ENCODE results near the gene MUC4. TPM values are rescaled to one million over a fixed set of nuclear protein-coding genes. Genes with fewer than 3 reads are reported as not detected.
"Not testable (repeated sequence)": the region's sequence is repeated elsewhere in the genome, so short reads cannot be mapped to it uniquely, and the experiment has no call there.

MUC4 gene
- total RNA-seq, 4 donors from 2014 or later = 0.26 to 1.0 (median 0.30) TPM

GRCh38 chr3:195825857-195826804, 14.4 kb upstream of the MUC4 start:
- Histone ChIP-seq H3K4me1 (no peaks in the 10 kb centered on the region), H3K27me3 (no peaks in the 10 kb centered on the region), H3K9me3 (no peaks in the 10 kb centered on the region), H3K27ac (no peak overlapping the region), H3K4me3 (no peak overlapping the region), H3K36me3 (no peaks in the 10 kb centered on the region)
- no peak for DNase-seq
- TF ChIP-seq CTCF (IDR thresholded peaks at IDR 0.05) (no peak), POLR2A (IDR thresholded peaks at IDR 0.05) (no peak)
- intact Hi-C loops (cut with DNase I; ENCODE audit: low total_unique reads) = no loop called here

GRCh38 chr3:195825191-195825588, 13.5 kb upstream of the MUC4 start:
- H3K36me3 ChIP-seq = no peaks in the 10 kb centered on the region
- intact Hi-C loops (cut with DNase I; ENCODE audit: low total_unique reads) = no loop called here
- no peaks in the 10 kb centered on the region for H3K4me1 ChIP-seq
- no peak overlapping the region for H3K4me3 ChIP-seq
- no peak overlapping the region for H3K27ac ChIP-seq
- H3K9me3 ChIP-seq = no peaks in the 10 kb centered on the region
- TF ChIP-seq POLR2A (IDR thresholded peaks at IDR 0.05) (no peak), CTCF (IDR thresholded peaks at IDR 0.05) (no peak)
- no peak for DNase-seq
- no peaks in the 10 kb centered on the region for H3K27me3 ChIP-seq

GRCh38 chr3:195824425-195825190, 12.9 kb upstream of the MUC4 start:
- H3K36me3 ChIP-seq; intact Hi-C loops (cut with DNase I; ENCODE audit: low total_unique reads); H3K27ac ChIP-seq; H3K4me1 ChIP-seq; H3K27me3 ChIP-seq; DNase-seq; H3K9me3 ChIP-seq; H3K4me3 ChIP-seq: not testable (repeated sequence)

- H3K27me3 ChIP-seq = no peaks in the 10 kb centered on the region
- H3K4me1 ChIP-seq = no peaks in the 10 kb centered on the region
- TF ChIP-seq POLR2A (IDR thresholded peaks at IDR 0.05) = no peak
- TF ChIP-seq CTCF (IDR thresholded peaks at IDR 0.05) = no peak
- intact Hi-C loops (cut with DNase I; ENCODE audit: low total_unique reads) = no loop called here
- no peak for DNase-seq
- no peaks in the 10 kb centered on the region for H3K36me3 ChIP-seq
- H3K9me3 ChIP-seq = no peaks in the 10 kb centered on the region
- no peak overlapping the region for H3K4me3 ChIP-seq
- H3K27ac ChIP-seq = no peak overlapping the region
Observed at GRCh38 chr3:195823999-195824398, 12.3 kb upstream of the MUC4 start.

- intact Hi-C loops (cut with DNase I; ENCODE audit: low total_unique reads) = no loop called here
- no peaks in the 10 kb centered on the region for H3K27me3 ChIP-seq
- H3K36me3 ChIP-seq = no peaks in the 10 kb centered on the region
- no peaks in the 10 kb centered on the region for H3K9me3 ChIP-seq
- no peaks in the 10 kb centered on the region for H3K4me1 ChIP-seq
- H3K4me3 ChIP-seq = no peak overlapping the region
- no peak overlapping the region for H3K27ac ChIP-seq
- TF ChIP-seq POLR2A (IDR thresholded peaks at IDR 0.05) = no peak
- TF ChIP-seq CTCF (IDR thresholded peaks at IDR 0.05) = no peak
- no peak for DNase-seq
Observed at GRCh38 chr3:195823280-195823679, 11.6 kb upstream of the MUC4 start.
